Stimulated activated naive CD8-positive, alpha-beta T cell treated with anti-CD3 and anti-CD28 coated beads, Interleukin-15, Interleukin-2, amounts not matched to agents 100 ng/mL and 50 ng/mL, for 24 hours (primary cell): ENCODE results near the gene P3H4.

Source experiments
- H3K27ac Mint-ChIP-seq: one replicate; pipeline ENCODE4 v1.8.0; 2021; ENCODE audit warnings: mild to moderate bottlenecking, mixed read lengths
- H3K27me3 Mint-ChIP-seq: one replicate; pipeline ENCODE4 v1.8.0; 2021; ENCODE audit warnings: mixed read lengths
- H3K36me3 Mint-ChIP-seq: one replicate; pipeline ENCODE4 v1.8.0; 2021; ENCODE audit warnings: low read depth, mixed read lengths
- H3K4me1 Mint-ChIP-seq: one replicate; pipeline ENCODE4 v1.8.0; 2021; ENCODE audit warnings: low read depth, mixed read lengths
- H3K4me3 Mint-ChIP-seq: one replicate; pipeline ENCODE4 v1.8.0; 2021; ENCODE audit warnings: mild to moderate bottlenecking, mixed read lengths
- H3K9me3 Mint-ChIP-seq: one replicate; pipeline ENCODE4 v1.8.0; 2021; ENCODE audit warnings: mixed read lengths

Gene P3H4

GRCh38 chr17:41810659-41811548 lies 845 bp downstream of the P3H4 start:
- no peaks in the 10 kb centered on the region for H3K9me3 Mint-ChIP-seq
- H3K36me3 Mint-ChIP-seq = no peaks in the 10 kb centered on the region
- H3K27ac Mint-ChIP-seq = no peak overlapping the region
- peaks cover 8% of the 10 kb centered on the region for H3K27me3 Mint-ChIP-seq
- peak overlapping the region; percentile 71 for H3K4me3 Mint-ChIP-seq
- peaks cover 19% of the 10 kb centered on the region for H3K4me1 Mint-ChIP-seq

GRCh38 chr17:41806685-41807445 lies 4.9 kb downstream of the P3H4 start:
- Mint-ChIP-seq H3K27ac (no peak overlapping the region), H3K4me1 (peaks cover 11% of the 10 kb centered on the region), H3K4me3 (no peak overlapping the region), H3K9me3 (no peaks in the 10 kb centered on the region), H3K36me3 (no peaks in the 10 kb centered on the region), H3K27me3 (no peaks in the 10 kb centered on the region)

DNA sequence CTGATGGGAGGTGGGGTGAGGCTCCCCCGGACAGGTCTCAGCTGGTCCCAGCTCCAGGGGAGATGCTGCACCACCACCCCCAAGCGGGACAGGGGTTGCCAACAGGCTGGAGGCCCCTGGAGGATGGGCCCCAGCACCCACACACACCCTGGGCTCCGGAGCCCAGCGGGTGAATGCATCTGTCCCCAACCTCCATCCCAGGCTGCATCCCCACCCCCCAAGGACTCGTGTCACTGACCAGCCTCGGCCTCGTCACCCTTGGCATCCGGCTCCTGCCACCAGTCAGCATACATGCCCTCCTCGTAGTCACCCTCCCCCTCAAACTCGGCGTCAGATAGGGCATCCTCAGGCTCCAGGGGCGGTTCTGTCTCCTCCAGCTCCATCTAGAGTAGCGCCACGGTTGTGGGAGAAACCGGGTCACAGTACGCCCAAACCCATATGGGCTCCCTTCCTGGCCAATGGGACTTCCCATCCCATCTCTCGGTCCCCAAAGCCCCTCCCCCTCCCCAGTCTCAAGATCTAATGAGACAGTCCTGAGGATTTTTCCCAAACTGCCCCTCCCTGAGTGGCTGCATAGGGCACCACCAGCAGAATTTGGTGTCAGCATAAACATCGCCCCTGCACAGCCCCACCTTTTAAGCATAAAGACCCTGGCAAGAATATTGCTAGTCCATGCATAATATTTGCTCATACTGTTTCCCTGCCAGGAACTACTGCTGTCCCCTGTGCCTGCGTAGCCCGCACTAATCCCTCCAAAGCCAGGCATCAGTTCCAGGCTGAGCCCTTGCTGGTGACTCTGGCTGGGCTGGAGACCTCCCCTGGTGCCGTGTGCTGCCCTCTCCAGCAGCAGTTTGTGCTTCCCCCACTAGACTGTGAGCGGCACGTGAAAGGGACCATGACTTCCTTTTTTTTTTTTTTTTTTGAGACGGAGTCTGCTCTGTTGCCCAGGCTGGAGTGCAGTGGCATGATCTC lies 8.4 kb downstream of the P3H4 start:
- H3K27ac Mint-ChIP-seq = no peak overlapping the region
- H3K4me3 Mint-ChIP-seq = no peak overlapping the region
- no peaks in the 10 kb centered on the region for H3K27me3 Mint-ChIP-seq
- peaks cover 5% of the 10 kb centered on the region for H3K4me1 Mint-ChIP-seq
- no peaks in the 10 kb centered on the region for H3K36me3 Mint-ChIP-seq
- no peaks in the 10 kb centered on the region for H3K9me3 Mint-ChIP-seq

DNA sequence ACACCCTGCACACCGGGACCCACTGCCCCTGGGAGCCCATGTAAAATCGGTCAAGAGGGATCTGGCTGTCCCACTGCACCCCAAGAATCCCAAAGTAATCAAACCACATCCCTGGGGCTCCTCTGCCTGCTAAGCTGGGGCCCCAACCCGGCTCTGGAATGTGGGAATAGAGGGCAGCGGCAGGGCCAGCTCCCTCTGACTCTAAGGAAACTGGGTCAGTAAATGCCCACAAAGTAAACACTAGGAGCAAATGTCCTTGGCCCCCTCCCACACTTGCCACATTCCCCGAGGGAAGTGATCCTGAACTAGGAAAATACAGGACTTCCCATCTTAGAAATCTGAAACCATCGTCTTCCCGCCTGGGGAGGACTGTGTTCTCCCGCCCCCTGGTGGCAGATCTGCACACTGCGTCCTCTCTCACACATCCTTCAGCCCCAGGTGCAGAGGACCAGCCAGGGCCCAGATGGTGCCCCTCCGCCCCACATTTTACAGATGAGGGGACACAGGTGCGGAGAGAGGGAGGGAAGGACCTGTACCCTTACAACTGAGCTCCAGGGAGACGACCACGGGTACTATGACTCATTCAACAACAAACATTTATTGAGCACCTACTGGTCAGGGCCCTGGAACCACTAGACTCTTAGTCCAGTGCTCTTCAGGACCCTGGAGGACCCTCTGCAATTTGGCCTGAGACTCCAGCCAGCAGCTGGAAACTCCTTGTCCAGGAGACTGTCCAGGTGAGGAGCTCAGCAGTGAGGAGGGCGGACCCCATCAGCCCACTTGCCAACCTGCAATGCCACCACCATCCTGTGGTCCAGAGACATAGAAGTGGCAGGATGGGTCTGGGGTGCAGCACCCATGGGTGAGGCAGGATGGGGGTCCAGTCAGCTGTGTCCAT lies 10.1 kb downstream of the P3H4 start:
- Mint-ChIP-seq H3K27me3 (no peaks in the 10 kb centered on the region), H3K9me3 (no peaks in the 10 kb centered on the region)

DNA sequence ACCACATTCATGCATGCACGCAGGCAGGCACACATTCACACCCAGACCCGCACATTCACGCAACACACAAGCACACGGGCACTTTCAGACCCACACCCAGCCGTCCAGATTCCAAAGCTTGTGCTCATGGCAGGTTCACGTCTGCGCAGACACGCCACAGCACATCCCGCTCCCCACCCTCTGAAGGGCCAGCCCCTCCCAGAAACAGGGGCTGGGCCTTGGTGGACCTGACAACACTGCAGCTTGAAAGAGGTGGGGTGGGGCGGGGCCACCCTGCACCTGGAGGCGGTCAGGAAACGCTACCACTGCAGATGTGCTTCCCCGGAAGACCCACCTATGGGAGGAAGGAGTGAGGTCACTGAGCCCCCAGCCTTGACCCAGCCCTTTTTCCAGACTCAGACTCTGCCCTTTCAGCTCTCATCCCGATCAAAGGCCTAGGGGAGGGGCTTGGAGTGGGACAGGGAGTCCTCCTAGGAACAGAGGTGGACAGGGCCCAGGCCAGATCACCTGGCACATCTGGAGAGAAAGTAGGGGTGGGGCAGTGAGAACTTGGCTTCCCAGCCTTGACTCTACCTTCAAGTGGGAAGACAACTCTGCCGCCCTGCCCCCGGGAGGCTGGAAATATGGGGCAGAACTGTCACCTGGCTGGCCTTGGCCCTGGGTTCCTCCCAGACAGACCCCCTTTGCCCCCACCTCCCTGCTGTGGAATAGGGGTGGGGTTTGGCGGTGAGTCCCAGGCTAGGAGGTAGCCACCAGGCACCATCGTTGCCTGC lies 11.0 kb downstream of the P3H4 start:
- no peaks in the 10 kb centered on the region for H3K27me3 Mint-ChIP-seq
- no peaks in the 10 kb centered on the region for H3K36me3 Mint-ChIP-seq
- H3K4me3 Mint-ChIP-seq = no peak overlapping the region
- H3K4me1 Mint-ChIP-seq = peaks cover 5% of the 10 kb centered on the region
- no peak overlapping the region for H3K27ac Mint-ChIP-seq
- no peaks in the 10 kb centered on the region for H3K9me3 Mint-ChIP-seq

More for the DNA sequence above, 10.1 kb downstream of the P3H4 start:
- H3K36me3 Mint-ChIP-seq = no peaks in the 10 kb centered on the region
- H3K27ac Mint-ChIP-seq = peak overlapping the region; percentile 28
- H3K4me1 Mint-ChIP-seq = peaks cover 5% of the 10 kb centered on the region
- H3K4me3 Mint-ChIP-seq = no peak overlapping the region

GRCh38 chr17:41799366-41799765 lies 12.4 kb downstream of the P3H4 start:
- Mint-ChIP-seq H3K27me3 (no peaks in the 10 kb centered on the region), H3K4me1 (peaks cover 5% of the 10 kb centered on the region), H3K27ac (no peak overlapping the region), H3K9me3 (no peaks in the 10 kb centered on the region), H3K4me3 (no peak overlapping the region), H3K36me3 (no peaks in the 10 kb centered on the region)

DNA sequence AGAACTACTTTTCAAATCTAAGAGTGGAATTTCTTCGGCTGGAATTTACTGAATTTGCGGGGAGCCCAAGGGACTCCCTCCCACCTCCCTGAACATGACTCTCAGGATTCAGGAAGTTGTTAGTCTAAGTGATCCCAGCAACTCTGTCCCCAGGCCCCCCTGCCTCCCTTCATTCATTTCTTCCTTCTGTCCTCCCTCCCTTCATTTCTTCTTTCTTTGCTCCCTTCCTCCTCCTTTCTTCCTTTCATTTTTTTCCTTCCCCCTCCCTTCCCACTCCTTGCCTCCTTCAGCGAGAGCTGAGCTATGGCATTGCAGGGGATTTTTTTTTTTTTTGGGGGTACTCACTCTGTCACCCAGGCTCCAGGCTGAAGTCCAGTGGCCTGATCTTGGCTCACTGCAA lies 14.4 kb downstream of the P3H4 start:
- H3K9me3 Mint-ChIP-seq = no peaks in the 10 kb centered on the region
- no peaks in the 10 kb centered on the region for H3K27me3 Mint-ChIP-seq
- no peak overlapping the region for H3K27ac Mint-ChIP-seq
- H3K4me3 Mint-ChIP-seq = no peak overlapping the region
- no peaks in the 10 kb centered on the region for H3K36me3 Mint-ChIP-seq
- H3K4me1 Mint-ChIP-seq = peaks cover 5% of the 10 kb centered on the region

DNA sequence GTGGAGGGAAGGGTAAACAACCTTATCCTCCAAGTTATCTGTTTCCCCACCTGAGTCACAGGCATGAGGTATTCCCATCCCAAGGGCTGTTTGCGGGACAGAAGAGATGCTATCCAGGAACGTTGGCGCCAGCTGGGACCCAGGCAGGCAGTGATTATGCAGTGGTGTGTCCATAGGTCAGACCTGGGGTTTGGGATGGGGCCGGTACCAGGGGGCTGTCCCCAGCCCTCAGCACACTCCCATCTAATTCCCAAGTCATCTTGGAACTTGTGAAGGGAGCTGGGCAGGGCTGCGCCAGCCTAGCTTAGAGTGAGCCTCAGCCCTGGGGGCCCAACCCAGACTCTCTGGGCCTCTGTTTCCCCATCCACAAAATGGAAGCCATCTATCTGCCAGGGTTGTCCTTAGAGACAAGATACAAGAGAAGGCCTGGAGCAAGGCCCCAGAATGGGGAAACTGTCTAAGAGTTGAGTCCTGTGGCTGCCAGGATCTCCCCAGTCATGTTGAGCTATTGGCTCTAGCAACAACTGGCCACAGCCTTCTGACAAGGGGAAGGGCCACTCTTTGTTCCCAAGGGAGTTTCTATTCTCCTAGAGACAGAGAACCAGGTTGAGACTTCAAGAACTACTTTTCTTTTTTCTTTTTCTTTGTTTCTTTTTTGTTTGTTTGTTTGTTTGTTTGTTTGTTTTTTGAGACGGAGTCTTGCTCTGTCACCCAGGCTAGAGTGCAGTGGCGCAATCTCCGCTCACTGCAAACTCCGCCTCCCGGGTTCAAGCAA lies 15.4 kb downstream of the P3H4 start:
- H3K36me3 Mint-ChIP-seq = no peaks in the 10 kb centered on the region
- H3K4me1 Mint-ChIP-seq = no peaks in the 10 kb centered on the region
- no peak overlapping the region for H3K4me3 Mint-ChIP-seq
- no peaks in the 10 kb centered on the region for H3K27me3 Mint-ChIP-seq
- H3K9me3 Mint-ChIP-seq = no peaks in the 10 kb centered on the region
- no peak overlapping the region for H3K27ac Mint-ChIP-seq

- H3K9me3 Mint-ChIP-seq = no peaks in the 10 kb centered on the region
- H3K27ac Mint-ChIP-seq = no peak overlapping the region
- no peaks in the 10 kb centered on the region for H3K36me3 Mint-ChIP-seq
- H3K4me1 Mint-ChIP-seq = no peaks in the 10 kb centered on the region
- H3K4me3 Mint-ChIP-seq = no peak overlapping the region
- no peaks in the 10 kb centered on the region for H3K27me3 Mint-ChIP-seq
These were observed 17.2 kb downstream of the P3H4 start for GRCh38 chr17:41794540-41794975.

- Mint-ChIP-seq H3K36me3 (no peaks in the 10 kb centered on the region), H3K9me3 (no peaks in the 10 kb centered on the region), H3K4me3 (no peak overlapping the region), H3K27me3 (no peaks in the 10 kb centered on the region), H3K27ac (no peak overlapping the region), H3K4me1 (no peaks in the 10 kb centered on the region)
These were observed 17.8 kb downstream of the P3H4 start for GRCh38 chr17:41793784-41794539.

- H3K4me3 Mint-ChIP-seq = no peak overlapping the region
- H3K27ac Mint-ChIP-seq = no peak overlapping the region
- H3K27me3 Mint-ChIP-seq = no peaks in the 10 kb centered on the region
- peaks cover 4% of the 10 kb centered on the region for H3K4me1 Mint-ChIP-seq
- H3K9me3 Mint-ChIP-seq = no peaks in the 10 kb centered on the region
- no peaks in the 10 kb centered on the region for H3K36me3 Mint-ChIP-seq
These were observed 18.6 kb downstream of the P3H4 start for GRCh38 chr17:41792845-41793783.
